Gastrocnemius medialis (tissue), 4 donors: ENCODE results near the gene CABLES2. TPM values are rescaled to one million over a fixed set of nuclear protein-coding genes. Genes with fewer than 3 reads are reported as not detected.

Experiments
- ATAC-seq, 2 donors: fragments of 150-250 bp; one replicate each; pipeline ENCODE4 v1.9.1; 2016
- DNase-seq, 2 donors: peaks; one replicate each; pipeline ENCODE4 v3.0.0-alpha.2; 2019
- H3K27ac ChIP-seq, 4 donors: fragments of 200-600 bp; sonication (generic); 1 replicate in 1 of 4; 2 replicates in 3 of 4; pipeline ENCODE4 v1.5.1; 2016 to 2018; ENCODE audit warnings: mild to moderate bottlenecking in 2 of 4, moderate library complexity in 1 of 4
- H3K27me3 ChIP-seq, 3 donors: fragments of 200-600 bp; sonication (generic) in 2 of 3; 1 replicate in 1 of 3; 2 replicates in 2 of 3; pipeline versions ENCODE4 v1.5.1 to v1.6.0; 2016 to 2019; ENCODE audit warnings: mild to moderate bottlenecking in 1 of 3, moderate library complexity in 1 of 3
- H3K36me3 ChIP-seq, 2 donors: fragments of 200-600 bp; sonication (generic) in 1 of 2; one replicate each; pipeline ENCODE4 v1.5.1; 2017 to 2018
- H3K4me1 ChIP-seq, 2 donors: fragments of 200-600 bp; sonication (generic) in 1 of 2; one replicate each; pipeline ENCODE4 v1.5.1; 2016 to 2017; ENCODE audit warnings: mild to moderate bottlenecking in 2 of 2
- H3K4me3 ChIP-seq, 4 donors: fragments of 200-600 bp; sonication (generic) in 3 of 4; 1 replicate in 1 of 4; 2 replicates in 3 of 4; pipeline ENCODE4 v1.5.1; 2016 to 2019; ENCODE audit warnings: mild to moderate bottlenecking in 2 of 4
- H3K9me3 ChIP-seq, 3 donors: fragments of 200-600 bp; sonication (generic) in 2 of 3; 1 replicate in 1 of 3; 2 replicates in 2 of 3; pipeline ENCODE4 v1.5.1; 2016 to 2019
- POLR2A ChIP-seq, 2 donors: fragments of 450-650 bp; IDR thresholded peaks; one replicate each; pipeline ENCODE4 v1.6.1; 2017; ENCODE audit warnings: antibody characterized with exemption in 2 of 2, mild to moderate bottlenecking in 2 of 2, moderate library complexity in 2 of 2
- in situ Hi-C, 4 donors: fragments of 200-750 bp; cut with MboI; loops; one replicate each; pipeline versions ENCODE4 v1.15.0 to v1.8.0; 2017; ENCODE audit warnings: low sequenced_read_pairs in 4 of 4
- intact Hi-C: fragments of 100-400 bp; cut with DNase I; formaldehyde crosslinking; loops from one replicate; pipeline ENCODE4 v1.15.1; 2023; ENCODE audit warnings: low total_unique reads
- total RNA-seq, 4 donors: library from RNA; depleted of rRNA; stranded (reverse); fragments of >200 nt; gene quantifications; one replicate each; pipeline versions ENCODE4 v1.1.0 to v1.2.3, GENCODE V29; 2016
- TF ChIP-seq, protein P1 (sequence below), 5 experiments: fragments of 450-650 bp in 3 of 5; fragments of 200-600 bp in 2 of 5; sonication (generic) in 2 of 5; IDR thresholded peaks in 4 of 5; conservative IDR thresholded peaks in 1 of 5; 1 replicate in 4 of 5; 2 replicates in 1 of 5; pipeline ENCODE4 v1.5.1; 2016 to 2019; ENCODE audit warnings: antibody characterized with exemption in 5 of 5, mild to moderate bottlenecking in 3 of 5, moderate library complexity in 3 of 5

CABLES2 gene
- total RNA-seq, 4 donors from 2014 or later, result 3.6 to 9.3 (median 4.2) TPM

DNA sequence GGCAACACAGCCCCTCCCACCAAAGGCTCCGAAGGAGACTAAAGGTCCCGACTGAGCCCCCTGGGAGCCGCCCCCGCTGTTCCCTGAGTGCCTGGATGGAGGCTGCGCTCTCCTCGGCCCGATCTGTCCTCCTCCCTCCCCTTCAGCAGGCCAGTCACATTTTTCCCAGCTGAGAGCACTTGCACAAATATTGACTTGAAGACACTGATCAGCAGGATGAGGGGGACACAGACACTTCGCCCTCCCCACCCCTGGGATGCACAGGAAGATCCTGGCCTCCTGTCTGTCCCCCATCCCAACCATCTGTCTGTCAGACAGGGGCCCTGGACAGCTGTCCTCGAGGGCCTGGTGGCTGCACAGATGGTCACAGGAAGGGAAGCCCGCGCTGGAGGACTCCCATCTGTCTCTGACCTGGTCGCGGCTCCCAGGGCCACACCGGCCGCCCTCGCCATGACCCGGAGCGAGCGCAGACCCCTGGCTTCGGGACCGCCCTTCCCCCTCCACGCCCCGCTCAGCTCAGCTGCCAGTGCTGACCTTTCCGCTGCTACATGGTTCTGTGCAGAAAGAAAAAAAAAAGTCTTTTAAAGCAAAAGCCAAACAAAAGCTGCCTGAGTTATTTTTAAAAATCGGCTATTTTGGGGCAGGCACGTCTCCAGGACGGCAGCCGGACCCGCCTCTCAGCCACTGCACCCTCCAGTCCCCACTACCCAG lies 51.1 kb downstream of the CABLES2 start:
- H3K4me3 ChIP-seq, result peak overlapping the region; percentile 19 to 40 (median 37)
- no peaks in the 10 kb centered on the region for H3K27me3 ChIP-seq
- ATAC-seq (no peak), DNase-seq (no peak)
- intact Hi-C loops (no loop called here), in situ Hi-C loops (no loop called here)
- no peak for TF ChIP-seq POLR2A (IDR thresholded peaks at IDR 0.05)
- TF ChIP-seq, protein P1, sequence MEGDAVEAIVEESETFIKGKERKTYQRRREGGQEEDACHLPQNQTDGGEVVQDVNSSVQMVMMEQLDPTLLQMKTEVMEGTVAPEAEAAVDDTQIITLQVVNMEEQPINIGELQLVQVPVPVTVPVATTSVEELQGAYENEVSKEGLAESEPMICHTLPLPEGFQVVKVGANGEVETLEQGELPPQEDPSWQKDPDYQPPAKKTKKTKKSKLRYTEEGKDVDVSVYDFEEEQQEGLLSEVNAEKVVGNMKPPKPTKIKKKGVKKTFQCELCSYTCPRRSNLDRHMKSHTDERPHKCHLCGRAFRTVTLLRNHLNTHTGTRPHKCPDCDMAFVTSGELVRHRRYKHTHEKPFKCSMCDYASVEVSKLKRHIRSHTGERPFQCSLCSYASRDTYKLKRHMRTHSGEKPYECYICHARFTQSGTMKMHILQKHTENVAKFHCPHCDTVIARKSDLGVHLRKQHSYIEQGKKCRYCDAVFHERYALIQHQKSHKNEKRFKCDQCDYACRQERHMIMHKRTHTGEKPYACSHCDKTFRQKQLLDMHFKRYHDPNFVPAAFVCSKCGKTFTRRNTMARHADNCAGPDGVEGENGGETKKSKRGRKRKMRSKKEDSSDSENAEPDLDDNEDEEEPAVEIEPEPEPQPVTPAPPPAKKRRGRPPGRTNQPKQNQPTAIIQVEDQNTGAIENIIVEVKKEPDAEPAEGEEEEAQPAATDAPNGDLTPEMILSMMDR (IDR thresholded peaks at IDR 0.05 in 4 of 5, conservative IDR thresholded peaks at IDR 0.05 in 1 of 5), result no peak
- no peaks in the 10 kb centered on the region for H3K9me3 ChIP-seq
- H3K27ac ChIP-seq, result peak overlapping the region; percentile 82 to 88 (median 82)
- peaks cover 66 to 72% of the 10 kb centered on the region in 2 donors for H3K4me1 ChIP-seq
- no peaks in the 10 kb centered on the region for H3K36me3 ChIP-seq

DNA sequence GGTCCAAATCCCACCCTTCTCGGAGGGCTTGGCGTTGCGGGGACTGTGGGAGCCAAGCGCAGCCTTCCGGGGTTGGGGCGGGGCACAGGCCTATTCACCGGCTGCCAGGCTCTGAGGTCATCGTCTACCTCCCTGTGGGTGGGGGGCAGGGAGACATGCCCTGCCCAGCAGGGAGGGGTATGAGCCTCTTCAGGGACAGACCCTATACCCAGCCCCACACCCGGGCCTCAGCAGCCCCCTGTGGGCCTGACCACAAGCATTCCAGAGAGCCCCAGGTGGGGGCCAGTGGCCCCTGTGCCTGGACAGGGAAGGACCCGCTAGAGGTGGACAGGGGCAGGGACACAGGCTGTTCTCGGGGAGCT lies 51.6 kb downstream of the CABLES2 start:
- Histone ChIP-seq H3K4me3 (peak overlapping the region in 2 of 4 donors; percentile 36 to 40), H3K27me3 (no peaks in the 10 kb centered on the region), H3K36me3 (no peaks in the 10 kb centered on the region), H3K9me3 (no peaks in the 10 kb centered on the region), H3K4me1 (peaks cover 66 to 72% of the 10 kb centered on the region in 2 donors), H3K27ac (peak overlapping the region; percentile 82 to 88 (median 82))
- intact Hi-C loops, result no loop called here
- TF ChIP-seq, protein P1 (IDR thresholded peaks at IDR 0.05 in 4 of 5, conservative IDR thresholded peaks at IDR 0.05 in 1 of 5), result no peak
- no peak for TF ChIP-seq POLR2A (IDR thresholded peaks at IDR 0.05)
- DNase-seq (no peak), ATAC-seq (no peak)
- in situ Hi-C loops, result no loop called here

DNA sequence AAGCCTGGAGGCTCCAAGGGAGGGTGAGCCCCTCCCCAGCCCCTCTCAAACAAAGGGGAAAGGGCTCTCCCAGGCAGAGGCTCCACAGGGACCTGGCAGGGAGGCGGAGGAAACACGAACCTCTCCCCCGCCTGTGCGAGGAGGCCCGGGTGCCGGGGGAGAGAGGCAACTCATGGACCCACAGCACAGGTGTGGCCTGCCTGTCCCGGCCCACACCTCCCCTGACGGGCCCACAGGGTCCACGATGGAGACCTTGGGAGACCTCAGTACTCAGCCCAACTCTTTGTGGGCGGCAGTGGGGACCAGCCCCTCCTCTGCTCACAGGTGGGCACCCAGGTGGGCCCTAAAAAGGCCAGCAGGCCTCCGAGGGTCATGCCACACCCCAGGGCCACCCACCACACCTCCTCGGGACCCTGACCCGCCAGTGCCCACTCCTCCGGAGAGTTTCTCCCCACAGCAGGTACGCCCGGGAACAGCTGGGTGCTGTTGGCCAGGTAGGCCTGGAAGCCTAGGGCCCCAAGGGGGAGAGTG lies 52.2 kb downstream of the CABLES2 start:
- no peak for TF ChIP-seq POLR2A (IDR thresholded peaks at IDR 0.05)
- TF ChIP-seq, protein P1 (IDR thresholded peaks at IDR 0.05 in 4 of 5, conservative IDR thresholded peaks at IDR 0.05 in 1 of 5), result no peak
- no peaks in the 10 kb centered on the region for H3K9me3 ChIP-seq
- peak overlapping the region in 1 of 4 donors; percentile 36 for H3K4me3 ChIP-seq
- DNase-seq, result no peak
- in situ Hi-C loops, result no loop called here
- H3K27ac ChIP-seq, result peak overlapping the region; percentile 82 to 88 (median 82)
- H3K4me1 ChIP-seq, result peaks cover 65 to 70% of the 10 kb centered on the region in 2 donors
- H3K36me3 ChIP-seq, result no peaks in the 10 kb centered on the region
- ATAC-seq, result no peak
- no peaks in the 10 kb centered on the region for H3K27me3 ChIP-seq
- intact Hi-C loops, result no loop called here

DNA sequence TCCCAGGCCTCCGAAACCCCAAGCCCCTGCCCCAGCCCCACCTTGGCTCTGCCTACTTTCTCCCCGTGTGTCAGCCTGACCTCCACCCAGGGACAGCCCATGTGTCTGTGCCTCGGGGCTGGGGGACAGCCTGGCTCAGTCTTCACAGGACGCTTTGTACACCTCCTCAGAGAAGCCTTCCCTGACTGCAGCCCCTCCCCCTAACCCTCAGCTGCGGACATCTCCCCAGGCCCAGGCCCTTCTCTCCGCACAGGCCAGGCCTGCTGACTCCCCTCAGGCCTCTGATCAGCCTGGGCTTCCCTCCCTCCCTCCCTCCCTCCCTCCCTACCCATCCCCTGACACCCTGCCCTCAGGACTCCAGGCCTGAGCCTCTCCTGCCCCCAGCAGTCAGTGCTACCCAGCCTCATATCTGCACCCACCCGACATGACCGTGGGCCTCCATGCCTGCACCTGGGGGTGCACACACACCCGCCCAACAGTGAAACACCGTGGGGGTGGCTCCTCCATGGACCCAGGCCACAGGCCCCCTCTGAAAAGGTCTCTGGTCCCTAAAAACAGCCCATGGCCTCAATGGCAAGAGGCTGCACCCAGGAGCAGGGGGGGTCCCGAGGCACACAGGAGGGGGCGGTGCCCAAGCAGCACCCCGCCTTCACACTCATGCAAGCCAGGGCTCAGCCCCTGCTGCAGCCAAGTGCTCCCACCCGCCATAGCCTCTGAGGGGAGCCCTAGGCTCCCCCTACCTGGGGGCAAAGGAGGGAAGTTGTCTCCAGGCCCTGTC lies 52.9 kb downstream of the CABLES2 start:
- peak overlapping the region in 3 of 4 donors; percentile 82 to 88 (median 82) for H3K27ac ChIP-seq
- H3K9me3 ChIP-seq, result no peaks in the 10 kb centered on the region
- H3K36me3 ChIP-seq, result no peaks in the 10 kb centered on the region
- TF ChIP-seq, protein P1 (IDR thresholded peaks at IDR 0.05 in 4 of 5, conservative IDR thresholded peaks at IDR 0.05 in 1 of 5), result no peak
- TF ChIP-seq POLR2A (IDR thresholded peaks at IDR 0.05), result no peak
- ATAC-seq (no peak), DNase-seq (no peak)
- peaks cover 59 to 65% of the 10 kb centered on the region in 2 donors for H3K4me1 ChIP-seq
- no peaks in the 10 kb centered on the region for H3K27me3 ChIP-seq
- H3K4me3 ChIP-seq, result no peak overlapping the region
- intact Hi-C loops, result no loop called here
- in situ Hi-C loops, result no loop called here
